ENCODE results near the gene TBCD.

DNA sequence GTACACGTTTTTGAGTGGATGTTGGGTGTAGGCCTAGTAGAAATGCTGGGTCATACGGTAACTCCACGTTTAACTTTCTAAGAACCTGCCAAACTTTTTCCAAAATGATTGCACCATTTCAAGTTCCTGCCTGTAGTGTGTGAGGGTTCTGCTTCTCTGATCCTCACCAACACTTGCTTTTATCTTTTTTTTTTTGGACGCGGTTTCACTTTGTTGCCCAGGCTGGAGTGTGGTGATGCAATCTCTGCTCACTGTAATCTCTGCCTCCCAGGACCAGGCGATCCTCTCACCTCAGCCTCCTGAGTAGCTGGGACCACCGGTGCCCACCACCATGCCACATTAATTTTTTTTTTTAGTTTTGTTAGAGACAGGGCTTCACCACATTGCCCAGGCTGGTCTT, 64.5 kb downstream of the TBCD start:
- TF ChIP-seq, protein P1, sequence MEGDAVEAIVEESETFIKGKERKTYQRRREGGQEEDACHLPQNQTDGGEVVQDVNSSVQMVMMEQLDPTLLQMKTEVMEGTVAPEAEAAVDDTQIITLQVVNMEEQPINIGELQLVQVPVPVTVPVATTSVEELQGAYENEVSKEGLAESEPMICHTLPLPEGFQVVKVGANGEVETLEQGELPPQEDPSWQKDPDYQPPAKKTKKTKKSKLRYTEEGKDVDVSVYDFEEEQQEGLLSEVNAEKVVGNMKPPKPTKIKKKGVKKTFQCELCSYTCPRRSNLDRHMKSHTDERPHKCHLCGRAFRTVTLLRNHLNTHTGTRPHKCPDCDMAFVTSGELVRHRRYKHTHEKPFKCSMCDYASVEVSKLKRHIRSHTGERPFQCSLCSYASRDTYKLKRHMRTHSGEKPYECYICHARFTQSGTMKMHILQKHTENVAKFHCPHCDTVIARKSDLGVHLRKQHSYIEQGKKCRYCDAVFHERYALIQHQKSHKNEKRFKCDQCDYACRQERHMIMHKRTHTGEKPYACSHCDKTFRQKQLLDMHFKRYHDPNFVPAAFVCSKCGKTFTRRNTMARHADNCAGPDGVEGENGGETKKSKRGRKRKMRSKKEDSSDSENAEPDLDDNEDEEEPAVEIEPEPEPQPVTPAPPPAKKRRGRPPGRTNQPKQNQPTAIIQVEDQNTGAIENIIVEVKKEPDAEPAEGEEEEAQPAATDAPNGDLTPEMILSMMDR (conservative IDR thresholded peaks at IDR 0.05 in 1 of 2, IDR thresholded peaks at IDR 0.05 in 1 of 2; ENCODE audit: low read depth in 1 of 2, low read length in 2 of 2), result no peak
- TF ChIP-seq EZH2 (IDR thresholded peaks at IDR 0.05; ENCODE audit: low read length, missing control alignments), result no peak

Data from fibroblast of lung (primary cell).